Right renal pelvis (tissue), 4 donors: ENCODE results near the gene CAMK1D. TPM values are rescaled to one million over a fixed set of nuclear protein-coding genes. Genes with fewer than 3 reads are reported as not detected.

Experiments used
- DNase-seq, 4 donors: peaks; one replicate each; pipeline ENCODE4 v3.0.0-alpha.2; 2013; ENCODE audit warnings: low read depth in 4 of 4, low spot score in 3 of 4, missing footprints in 1 of 4
- polyA plus RNA-seq, 4 donors: library from polyadenylated mRNA; unstranded; fragments of 120-200 nt; gene quantifications; one replicate each; pipeline ENCODE4 v1.2.1, GENCODE V29; 2013; ENCODE audit not compliant: insufficient read length in 4 of 4

Gene CAMK1D
- polyA plus RNA-seq, 4 donors: 10.5 to 12.4 (median 11.0) TPM

- DNase-seq: no peak
Measured at GRCh38 chr10:12455318-12455717, 106.0 kb downstream of the CAMK1D start.

- DNase-seq: no peak
Measured at GRCh38 chr10:12455766-12456165, 106.4 kb downstream of the CAMK1D start.

- no peak for DNase-seq
Measured at GRCh38 chr10:12459340-12459739, 110.0 kb downstream of the CAMK1D start.

GRCh38 chr10:12459762-12460161, 110.4 kb downstream of the CAMK1D start:
- DNase-seq: no peak

GRCh38 chr10:12463459-12463838, 114.1 kb downstream of the CAMK1D start:
- DNase-seq: no peak

GRCh38 chr10:12465385-12466136, 116.2 kb downstream of the CAMK1D start:
- no peak for DNase-seq

- no peak for DNase-seq
Measured at GRCh38 chr10:12466704-12467305, 117.5 kb downstream of the CAMK1D start.

- no peak for DNase-seq
Measured at GRCh38 chr10:12469345-12469744, 120.0 kb downstream of the CAMK1D start.

- no peak for DNase-seq
Measured at GRCh38 chr10:12470719-12471118, 121.4 kb downstream of the CAMK1D start.

GRCh38 chr10:12471135-12471534, 121.8 kb downstream of the CAMK1D start:
- no peak for DNase-seq

GRCh38 chr10:12473491-12473890, 124.1 kb downstream of the CAMK1D start:
- no peak for DNase-seq

GRCh38 chr10:12474727-12475412, 125.5 kb downstream of the CAMK1D start:
- no peak for DNase-seq

- no peak for DNase-seq
Measured at GRCh38 chr10:12476656-12477055, 127.3 kb downstream of the CAMK1D start.

- no peak for DNase-seq
Measured at GRCh38 chr10:12479437-12479844, 130.1 kb downstream of the CAMK1D start.

- no peak for DNase-seq
Measured at GRCh38 chr10:12479924-12480323, 130.6 kb downstream of the CAMK1D start.

GRCh38 chr10:12480440-12480839, 131.1 kb downstream of the CAMK1D start:
- DNase-seq: no peak

- DNase-seq: no peak
Measured at GRCh38 chr10:12481924-12482323, 132.6 kb downstream of the CAMK1D start.

- no peak for DNase-seq
Measured at GRCh38 chr10:12482587-12482986, 133.2 kb downstream of the CAMK1D start.

- DNase-seq: no peak
Measured at GRCh38 chr10:12484002-12484918, 134.9 kb downstream of the CAMK1D start.

GRCh38 chr10:12484941-12485805, 135.8 kb downstream of the CAMK1D start:
- no peak for DNase-seq
